Hepatocyte (in vitro differentiated cells): ENCODE measurements around the gene NEK10. TPM values are rescaled to one million over a fixed set of nuclear protein-coding genes. Genes with fewer than 3 reads are reported as not detected.

ENCODE experiments used
- DNase-seq: peaks from one replicate; pipeline ENCODE4 v3.0.0-alpha.2; 2016; ENCODE audit warnings: low spot score
- H2AFZ ChIP-seq: fragments of 200-600 bp; sonication (generic); 2 replicates; pipeline ENCODE4 v1.6.0; 2016; ENCODE audit warnings: antibody characterized with exemption, mild to moderate bottlenecking
- H3K27ac ChIP-seq: fragments of 200-600 bp; sonication (generic); 2 replicates; pipeline ENCODE4 v1.5.1; 2016; ENCODE audit warnings: mild to moderate bottlenecking
- H3K27me3 ChIP-seq: fragments of 200-600 bp; sonication (generic); 2 replicates; pipeline ENCODE4 v1.6.1; 2016
- H3K36me3 ChIP-seq: fragments of 200-600 bp; sonication (generic); replicated peaks from 2 replicates; pipeline ENCODE4 v1.5.1; 2016; ENCODE audit warnings: low read depth; ENCODE audit not compliant: insufficient read depth
- H3K4me1 ChIP-seq: fragments of 200-600 bp; sonication (generic); 2 replicates; pipeline ENCODE4 v1.5.1; 2016; ENCODE audit warnings: mild to moderate bottlenecking, moderate library complexity; ENCODE audit not compliant: insufficient read depth
- H3K4me2 ChIP-seq: fragments of 200-600 bp; sonication (generic); 2 replicates; pipeline ENCODE4 v1.6.0; 2016
- H3K4me3 ChIP-seq: fragments of 200-600 bp; sonication (generic); 2 replicates; pipeline ENCODE4 v1.5.1; 2016; ENCODE audit warnings: mild to moderate bottlenecking
- H3K79me2 ChIP-seq: fragments of 200-600 bp; sonication (generic); 2 replicates; pipeline ENCODE4 v1.6.0; 2017; ENCODE audit warnings: mild to moderate bottlenecking
- H3K9me2 ChIP-seq: fragments of 200-600 bp; sonication (generic); replicated peaks from 2 replicates; pipeline ENCODE4 v1.6.0; 2017; ENCODE audit warnings: mild to moderate bottlenecking; ENCODE audit not compliant: insufficient read depth
- H3K9me3 ChIP-seq: fragments of 200-600 bp; sonication (generic); 2 replicates; pipeline ENCODE4 v1.5.1; 2016; ENCODE audit warnings: low read depth, mild to moderate bottlenecking
- H4K20me1 ChIP-seq: fragments of 200-600 bp; sonication (generic); 2 replicates; pipeline ENCODE4 v1.6.0; 2016; ENCODE audit warnings: mild to moderate bottlenecking; ENCODE audit not compliant: insufficient read depth, poor library complexity, severe bottlenecking
- EZH2 ChIP-seq: fragments of 200-600 bp; sonication (generic); IDR thresholded peaks from 2 replicates; pipeline ENCODE4 v1.6.1; 2016; ENCODE audit warnings: antibody characterized with exemption, mild to moderate bottlenecking, borderline replicate concordance
- EZH2phosphoT487 ChIP-seq: fragments of 200-600 bp; sonication (generic); IDR thresholded peaks from one replicate; pipeline ENCODE4 v1.6.1; 2018; ENCODE audit warnings: antibody characterized with exemption, mild to moderate bottlenecking, low read depth, moderate library complexity; ENCODE audit not compliant: unreplicated experiment, severe bottlenecking
- WGBS: methylation state at CpG from one replicate; pipeline ENCODE4 v1.1.6; 2016; ENCODE audit warnings: low lambda C conversion rate; ENCODE audit errors: missing lambda C conversion rate; 5-methylcytosine and 5-hydroxymethylcytosine counted together
- polyA plus RNA-seq: library from polyadenylated mRNA; unstranded; fragments of >200 nt; fragmentation: Nextera tagmentation; extraction: Ambion mirVana; gene quantifications from 2 replicates; pipeline ENCODE4 v1.2.1, GENCODE V29; 2016
- total RNA-seq: library from RNA; depleted of rRNA; stranded (reverse); fragments of >200 nt; gene quantifications from 2 replicates; pipeline ENCODE4 v1.2.3, GENCODE V29; 2014
- TF ChIP-seq, protein P1 (sequence below): fragments of 200-600 bp; sonication (generic); IDR thresholded peaks from 2 replicates; pipeline ENCODE4 v1.5.1; 2016; ENCODE audit warnings: antibody characterized with exemption, mild to moderate bottlenecking; ENCODE audit not compliant: poor library complexity

The NEK10 gene
- total and polyA plus RNA-seq, 2 experiments from 2014 or later = 0.13 to 2.0 TPM

DNA sequence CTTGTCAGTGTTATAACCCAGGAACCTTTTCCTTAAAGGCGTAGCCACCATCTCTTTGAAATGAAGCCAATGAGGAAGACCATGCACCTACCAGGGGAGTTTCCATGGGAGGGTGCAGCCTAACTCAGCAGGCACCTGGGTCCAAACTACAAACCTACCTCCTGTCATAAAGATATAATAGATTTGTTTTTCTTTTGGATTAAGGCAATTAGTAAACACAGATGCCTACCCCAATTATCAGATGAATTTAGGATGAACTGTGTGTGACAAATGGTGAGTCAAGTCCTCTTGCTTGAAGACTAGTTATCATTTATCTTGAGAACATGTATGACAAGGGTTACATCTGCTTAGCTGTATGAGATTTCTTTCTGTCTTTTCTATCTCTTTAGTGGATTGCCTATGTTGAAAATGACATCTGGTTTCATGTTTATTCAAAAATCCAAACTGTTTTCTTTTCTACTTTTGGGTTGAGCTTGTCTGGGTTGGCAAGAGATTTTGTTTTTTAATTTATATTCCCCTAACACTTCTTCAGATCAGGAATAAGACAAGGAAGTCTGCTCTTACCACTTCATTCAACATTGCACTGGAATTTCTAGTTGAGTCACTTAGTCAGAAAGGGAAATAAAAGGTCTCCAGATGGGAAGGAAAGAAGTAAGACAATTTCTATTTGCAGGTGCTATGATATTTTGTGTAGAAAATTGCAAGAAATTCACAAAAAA, 149.9 kb downstream of the NEK10 start:
- Histone ChIP-seq H3K36me3 (no peaks in the 10 kb centered on the region), H3K4me3 (no peak overlapping the region), H3K27ac (no peak overlapping the region), H3K79me2 (no peaks in the 10 kb centered on the region), H3K9me2 (no peaks in the 10 kb centered on the region), H3K9me3 (no peaks in the 10 kb centered on the region), H3K27me3 (no peaks in the 10 kb centered on the region), H3K4me2 (no peak overlapping the region), H2AFZ (no peak overlapping the region), H4K20me1 (no peaks in the 10 kb centered on the region), H3K4me1 (no peaks in the 10 kb centered on the region)
- DNase-seq = no peak
- 93% methylated on average over 1 of the region's 1 CpG for WGBS
- TF ChIP-seq, protein P1, sequence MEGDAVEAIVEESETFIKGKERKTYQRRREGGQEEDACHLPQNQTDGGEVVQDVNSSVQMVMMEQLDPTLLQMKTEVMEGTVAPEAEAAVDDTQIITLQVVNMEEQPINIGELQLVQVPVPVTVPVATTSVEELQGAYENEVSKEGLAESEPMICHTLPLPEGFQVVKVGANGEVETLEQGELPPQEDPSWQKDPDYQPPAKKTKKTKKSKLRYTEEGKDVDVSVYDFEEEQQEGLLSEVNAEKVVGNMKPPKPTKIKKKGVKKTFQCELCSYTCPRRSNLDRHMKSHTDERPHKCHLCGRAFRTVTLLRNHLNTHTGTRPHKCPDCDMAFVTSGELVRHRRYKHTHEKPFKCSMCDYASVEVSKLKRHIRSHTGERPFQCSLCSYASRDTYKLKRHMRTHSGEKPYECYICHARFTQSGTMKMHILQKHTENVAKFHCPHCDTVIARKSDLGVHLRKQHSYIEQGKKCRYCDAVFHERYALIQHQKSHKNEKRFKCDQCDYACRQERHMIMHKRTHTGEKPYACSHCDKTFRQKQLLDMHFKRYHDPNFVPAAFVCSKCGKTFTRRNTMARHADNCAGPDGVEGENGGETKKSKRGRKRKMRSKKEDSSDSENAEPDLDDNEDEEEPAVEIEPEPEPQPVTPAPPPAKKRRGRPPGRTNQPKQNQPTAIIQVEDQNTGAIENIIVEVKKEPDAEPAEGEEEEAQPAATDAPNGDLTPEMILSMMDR = no peak
- no peak for TF ChIP-seq EZH2phosphoT487
- TF ChIP-seq EZH2 = no peak

DNA sequence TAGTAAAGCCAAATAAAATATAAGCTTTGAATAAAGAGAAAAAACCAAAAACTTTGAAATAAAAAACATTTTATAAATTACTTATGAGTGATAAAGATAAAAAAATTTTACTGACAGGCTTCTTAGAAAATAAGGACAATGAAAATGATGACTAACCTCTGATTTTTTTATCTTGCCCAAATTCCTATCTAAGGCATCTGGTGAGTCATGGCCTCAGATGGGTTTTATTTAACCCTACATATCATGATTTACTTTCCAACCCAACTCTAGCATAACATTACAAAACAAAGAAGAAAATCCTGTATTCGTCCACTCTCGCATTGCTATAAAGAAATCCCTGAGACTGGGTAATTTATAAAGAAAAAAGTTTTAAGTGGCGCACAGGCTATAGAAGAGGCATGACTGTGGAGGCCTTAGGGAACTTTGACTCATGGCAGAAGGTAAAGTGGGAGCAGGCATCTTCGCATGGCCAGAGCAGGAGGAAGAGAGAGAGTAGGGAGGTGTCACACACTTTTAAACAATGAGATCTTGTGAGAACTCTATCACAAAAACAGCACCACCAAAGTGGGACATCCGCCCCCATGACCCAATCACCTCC, 152.1 kb downstream of the NEK10 start:
- no peaks in the 10 kb centered on the region for H4K20me1 ChIP-seq
- H3K9me3 ChIP-seq = no peaks in the 10 kb centered on the region
- DNase-seq = no peak
- no peaks in the 10 kb centered on the region for H3K79me2 ChIP-seq
- H3K27ac ChIP-seq = no peak overlapping the region
- no peak overlapping the region for H3K4me3 ChIP-seq
- TF ChIP-seq EZH2phosphoT487 (no peak), EZH2 (no peak)
- TF ChIP-seq, protein P1 = no peak
- no peaks in the 10 kb centered on the region for H3K9me2 ChIP-seq
- 94% methylated on average over 5 of the region's 5 CpGs for WGBS
- H3K4me1 ChIP-seq = no peaks in the 10 kb centered on the region
- no peak overlapping the region for H3K4me2 ChIP-seq
- H3K27me3 ChIP-seq = no peaks in the 10 kb centered on the region
- H3K36me3 ChIP-seq = no peaks in the 10 kb centered on the region
- H2AFZ ChIP-seq = no peak overlapping the region

DNA sequence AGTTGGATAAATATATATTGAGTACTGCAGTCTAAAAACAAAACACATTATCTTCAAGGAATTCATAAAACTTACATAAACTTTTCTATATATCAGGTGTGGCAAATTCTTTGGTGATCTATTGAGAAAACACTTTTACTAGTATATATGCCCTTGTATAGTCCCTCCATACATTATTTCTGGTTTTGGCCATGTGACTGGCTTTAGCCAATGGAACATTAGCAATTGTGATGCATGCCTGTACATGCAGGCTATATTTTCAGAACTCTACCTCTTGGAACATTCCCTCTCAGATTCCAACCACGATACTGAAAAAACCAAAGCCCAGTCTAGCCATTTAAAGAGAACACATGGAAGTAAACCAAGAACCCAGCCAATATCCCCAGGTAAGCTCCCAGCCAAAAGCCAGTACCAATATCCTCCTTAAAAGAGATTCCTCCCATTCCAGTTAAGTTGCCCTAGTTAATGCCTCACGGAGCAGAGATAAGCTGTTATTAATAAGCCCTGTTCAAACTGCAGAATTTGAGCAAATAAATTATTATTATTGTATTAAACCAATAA, 152.8 kb downstream of the NEK10 start:
- Histone ChIP-seq H3K4me2 (no peak overlapping the region), H3K4me1 (no peaks in the 10 kb centered on the region), H3K9me2 (no peaks in the 10 kb centered on the region), H3K4me3 (no peak overlapping the region), H3K79me2 (no peaks in the 10 kb centered on the region), H2AFZ (no peak overlapping the region), H3K27ac (no peak overlapping the region), H3K36me3 (no peaks in the 10 kb centered on the region), H4K20me1 (no peaks in the 10 kb centered on the region), H3K27me3 (no peaks in the 10 kb centered on the region), H3K9me3 (no peaks in the 10 kb centered on the region)
- 81% methylated on average over 2 of the region's 2 CpGs for WGBS
- TF ChIP-seq EZH2phosphoT487 (no peak), EZH2 (no peak)
- TF ChIP-seq, protein P1 = no peak
- no peak for DNase-seq
